ENCODE results near the gene CHCHD6.

The CHCHD6 gene

GRCh38 chr3:126665221-126665936 lies 38.7 kb upstream of the CHCHD6 start:
- no peak for TF ChIP-seq GATA3 (IDR thresholded peaks at IDR 0.05; ENCODE audit: low read depth, low read length)
- no peak for TF ChIP-seq GATA2 (IDR thresholded peaks at IDR 0.05; ENCODE audit: low read depth, low read length)

GRCh38 chr3:126665959-126666657 lies 37.9 kb upstream of the CHCHD6 start:
- no peak for TF ChIP-seq GATA3 (IDR thresholded peaks at IDR 0.05; ENCODE audit: low read depth, low read length)
- no peak for TF ChIP-seq GATA2 (IDR thresholded peaks at IDR 0.05; ENCODE audit: low read depth, low read length)

- TF ChIP-seq GATA2 (IDR thresholded peaks at IDR 0.05; ENCODE audit: low read depth, low read length), result no peak
- no peak for TF ChIP-seq GATA3 (IDR thresholded peaks at IDR 0.05; ENCODE audit: low read depth, low read length)
Measured at GRCh38 chr3:126666658-126667528, 37.1 kb upstream of the CHCHD6 start.

- TF ChIP-seq GATA3 (IDR thresholded peaks at IDR 0.05; ENCODE audit: low read depth, low read length), result no peak
- TF ChIP-seq GATA2 (IDR thresholded peaks at IDR 0.05; ENCODE audit: low read depth, low read length), result no peak
Measured at GRCh38 chr3:126667631-126668449, 36.2 kb upstream of the CHCHD6 start.

- TF ChIP-seq GATA3 (IDR thresholded peaks at IDR 0.05; ENCODE audit: low read depth, low read length), result no peak
- TF ChIP-seq GATA2 (IDR thresholded peaks at IDR 0.05; ENCODE audit: low read depth, low read length), result no peak
Measured at GRCh38 chr3:126668450-126669401, 35.3 kb upstream of the CHCHD6 start.

- TF ChIP-seq GATA2 (IDR thresholded peaks at IDR 0.05; ENCODE audit: low read depth, low read length) (no peak), GATA3 (IDR thresholded peaks at IDR 0.05; ENCODE audit: low read depth, low read length) (no peak)
Measured at GRCh38 chr3:126671521-126671920, 32.5 kb upstream of the CHCHD6 start.

GRCh38 chr3:126672340-126672739 lies 31.7 kb upstream of the CHCHD6 start:
- TF ChIP-seq GATA3 (IDR thresholded peaks at IDR 0.05; ENCODE audit: low read depth, low read length) (no peak), GATA2 (IDR thresholded peaks at IDR 0.05; ENCODE audit: low read depth, low read length) (no peak)

- TF ChIP-seq GATA3 (IDR thresholded peaks at IDR 0.05; ENCODE audit: low read depth, low read length) (no peak), GATA2 (IDR thresholded peaks at IDR 0.05; ENCODE audit: low read depth, low read length) (no peak)
Measured at GRCh38 chr3:126672741-126673140, 31.3 kb upstream of the CHCHD6 start.

- no peak for TF ChIP-seq GATA3 (IDR thresholded peaks at IDR 0.05; ENCODE audit: low read depth, low read length)
- no peak for TF ChIP-seq GATA2 (IDR thresholded peaks at IDR 0.05; ENCODE audit: low read depth, low read length)
Measured at GRCh38 chr3:126676919-126677705, 26.9 kb upstream of the CHCHD6 start.

- TF ChIP-seq GATA3 (IDR thresholded peaks at IDR 0.05; ENCODE audit: low read depth, low read length) (no peak), GATA2 (IDR thresholded peaks at IDR 0.05; ENCODE audit: low read depth, low read length) (no peak)
Measured at GRCh38 chr3:126677862-126678503, 26.1 kb upstream of the CHCHD6 start.

- TF ChIP-seq GATA2 (IDR thresholded peaks at IDR 0.05; ENCODE audit: low read depth, low read length) (no peak), GATA3 (IDR thresholded peaks at IDR 0.05; ENCODE audit: low read depth, low read length) (no peak)
Measured at GRCh38 chr3:126678693-126679317, 25.2 kb upstream of the CHCHD6 start.
